Adrenal gland (tissue), 5 donors: ENCODE results near the gene SSU72.

Experiments used
- POLR2A ChIP-seq, 2 donors: fragments of 450-650 bp; IDR thresholded peaks; one replicate each; pipeline ENCODE4 v1.6.1; 2017; ENCODE audit warnings: antibody characterized with exemption in 2 of 2, mild to moderate bottlenecking in 2 of 2, moderate library complexity in 1 of 2
- TF ChIP-seq, protein P1 (sequence below), 6 experiments: fragments of 450-650 bp in 4 of 6; fragments of 200-600 bp in 2 of 6; sonication (generic) in 1 of 6; IDR thresholded peaks; 1 replicate in 5 of 6; 2 replicates in 1 of 6; pipeline versions ENCODE4 v1.5.1 to v1.8.0; 2016 to 2021; ENCODE audit warnings: antibody characterized with exemption in 6 of 6, mild to moderate bottlenecking in 2 of 6, moderate library complexity in 1 of 6
- donor health status: DM: no; HTN: no; CAD: no.

DNA sequence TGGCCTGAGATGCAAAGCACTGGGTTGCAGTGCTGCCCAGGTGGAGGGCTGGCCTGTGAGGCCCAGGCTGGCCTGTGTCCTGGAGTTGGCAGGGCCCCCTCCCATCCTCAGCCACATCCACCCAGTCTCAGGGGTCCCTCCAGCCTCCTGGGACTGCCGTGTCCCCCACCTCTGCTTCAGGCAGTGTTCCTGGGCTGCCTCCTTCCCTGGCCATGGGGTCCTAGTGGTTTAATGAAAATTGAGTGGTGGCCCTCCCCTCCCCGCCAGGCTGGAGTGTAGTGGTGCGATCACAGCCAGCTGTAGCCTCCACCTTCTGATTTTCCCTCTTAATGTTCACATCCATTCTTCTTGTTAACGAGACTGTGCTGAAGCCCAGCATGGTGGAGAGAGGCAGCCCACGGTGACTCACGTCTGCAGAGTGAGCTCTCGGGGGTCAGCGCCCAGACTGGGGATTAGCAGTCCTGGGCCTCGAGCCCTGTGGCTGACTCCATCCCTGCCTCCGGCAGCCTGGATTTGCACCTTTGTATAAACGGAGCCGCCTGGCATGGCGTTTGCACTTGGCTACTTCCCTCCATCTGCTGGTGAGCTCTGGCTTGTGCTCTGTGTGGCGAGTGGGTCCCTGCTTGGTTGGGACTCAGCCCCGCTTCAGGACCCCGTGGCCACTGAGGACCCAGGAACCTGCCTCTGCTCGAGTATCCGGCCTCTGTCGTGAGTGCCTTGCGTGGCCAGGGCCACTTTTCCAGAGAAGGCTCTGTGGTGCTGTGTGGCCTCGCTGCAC lies 47.5 kb upstream of the SSU72 start:
- no peak for TF ChIP-seq POLR2A (IDR thresholded peaks at IDR 0.05)
- TF ChIP-seq, protein P1, sequence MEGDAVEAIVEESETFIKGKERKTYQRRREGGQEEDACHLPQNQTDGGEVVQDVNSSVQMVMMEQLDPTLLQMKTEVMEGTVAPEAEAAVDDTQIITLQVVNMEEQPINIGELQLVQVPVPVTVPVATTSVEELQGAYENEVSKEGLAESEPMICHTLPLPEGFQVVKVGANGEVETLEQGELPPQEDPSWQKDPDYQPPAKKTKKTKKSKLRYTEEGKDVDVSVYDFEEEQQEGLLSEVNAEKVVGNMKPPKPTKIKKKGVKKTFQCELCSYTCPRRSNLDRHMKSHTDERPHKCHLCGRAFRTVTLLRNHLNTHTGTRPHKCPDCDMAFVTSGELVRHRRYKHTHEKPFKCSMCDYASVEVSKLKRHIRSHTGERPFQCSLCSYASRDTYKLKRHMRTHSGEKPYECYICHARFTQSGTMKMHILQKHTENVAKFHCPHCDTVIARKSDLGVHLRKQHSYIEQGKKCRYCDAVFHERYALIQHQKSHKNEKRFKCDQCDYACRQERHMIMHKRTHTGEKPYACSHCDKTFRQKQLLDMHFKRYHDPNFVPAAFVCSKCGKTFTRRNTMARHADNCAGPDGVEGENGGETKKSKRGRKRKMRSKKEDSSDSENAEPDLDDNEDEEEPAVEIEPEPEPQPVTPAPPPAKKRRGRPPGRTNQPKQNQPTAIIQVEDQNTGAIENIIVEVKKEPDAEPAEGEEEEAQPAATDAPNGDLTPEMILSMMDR (IDR thresholded peaks at IDR 0.05): no peak
